Lower leg skin (tissue), 3 donors: ENCODE results near the gene AUTS2.

Experiments
- POLR2A ChIP-seq, 2 donors: fragments of 450-650 bp; IDR thresholded peaks; one replicate each; pipeline ENCODE4 v1.6.1; 2016 to 2017; ENCODE audit warnings: antibody characterized with exemption in 2 of 2, mild to moderate bottlenecking in 1 of 2, moderate library complexity in 1 of 2
- TF ChIP-seq, protein P1 (sequence below), 3 donors: fragments of 450-650 bp; IDR thresholded peaks; one replicate each; pipeline ENCODE4 v1.5.1; 2016; ENCODE audit warnings: antibody characterized with exemption in 3 of 3, mild to moderate bottlenecking in 3 of 3, moderate library complexity in 2 of 3

DNA sequence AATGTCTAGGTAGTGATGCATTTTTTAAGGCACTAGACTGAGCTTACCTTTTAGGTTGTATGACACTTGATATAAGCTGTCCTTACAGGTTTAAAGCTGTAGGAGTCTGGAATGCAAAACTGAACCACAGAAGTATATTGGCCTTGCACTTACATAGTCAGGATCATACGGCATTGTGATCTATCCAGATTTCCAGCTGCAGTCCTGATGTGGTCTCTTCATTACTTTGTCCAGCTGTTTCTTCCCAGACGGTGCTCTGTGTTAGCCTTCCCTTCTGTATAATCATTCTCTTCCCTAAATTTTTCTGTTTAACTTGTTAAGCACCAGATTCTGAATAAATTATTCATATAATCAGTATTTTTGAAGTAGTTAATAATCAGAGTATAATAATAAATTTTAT is 67.1 kb downstream of the AUTS2 start:
- TF ChIP-seq, protein P1, sequence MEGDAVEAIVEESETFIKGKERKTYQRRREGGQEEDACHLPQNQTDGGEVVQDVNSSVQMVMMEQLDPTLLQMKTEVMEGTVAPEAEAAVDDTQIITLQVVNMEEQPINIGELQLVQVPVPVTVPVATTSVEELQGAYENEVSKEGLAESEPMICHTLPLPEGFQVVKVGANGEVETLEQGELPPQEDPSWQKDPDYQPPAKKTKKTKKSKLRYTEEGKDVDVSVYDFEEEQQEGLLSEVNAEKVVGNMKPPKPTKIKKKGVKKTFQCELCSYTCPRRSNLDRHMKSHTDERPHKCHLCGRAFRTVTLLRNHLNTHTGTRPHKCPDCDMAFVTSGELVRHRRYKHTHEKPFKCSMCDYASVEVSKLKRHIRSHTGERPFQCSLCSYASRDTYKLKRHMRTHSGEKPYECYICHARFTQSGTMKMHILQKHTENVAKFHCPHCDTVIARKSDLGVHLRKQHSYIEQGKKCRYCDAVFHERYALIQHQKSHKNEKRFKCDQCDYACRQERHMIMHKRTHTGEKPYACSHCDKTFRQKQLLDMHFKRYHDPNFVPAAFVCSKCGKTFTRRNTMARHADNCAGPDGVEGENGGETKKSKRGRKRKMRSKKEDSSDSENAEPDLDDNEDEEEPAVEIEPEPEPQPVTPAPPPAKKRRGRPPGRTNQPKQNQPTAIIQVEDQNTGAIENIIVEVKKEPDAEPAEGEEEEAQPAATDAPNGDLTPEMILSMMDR (IDR thresholded peaks at IDR 0.05) = no peak
- no peak for TF ChIP-seq POLR2A (IDR thresholded peaks at IDR 0.05)
